Measurements from ENCODE around the gene SESTD1. TPM values are rescaled to one million over a fixed set of nuclear protein-coding genes. Genes with fewer than 3 reads are reported as not detected.

The SESTD1 gene
- total and polyA plus RNA-seq, 2 of the 13 experiments (the other 11 are each of a cell fraction or from before 2014, with no cell fraction given) = 74.4 to 101 TPM

GRCh38 chr2:179218848-179219594 lies 45.6 kb downstream of the SESTD1 start (continued):
- TF ChIP-seq AKAP8 (CRISPR knock-in tag; IDR thresholded peaks at IDR 0.05) (no peak), ZNF142 (CRISPR knock-in tag; IDR thresholded peaks at IDR 0.05) (no peak), SALL1 (CRISPR knock-in tag; IDR thresholded peaks at IDR 0.05) (no peak), ZBTB38 (CRISPR knock-in tag; IDR thresholded peaks at IDR 0.05) (no peak), NFRKB (IDR thresholded peaks at IDR 0.05) (no peak), HOXA9 (CRISPR knock-in tag; IDR thresholded peaks at IDR 0.05; ENCODE audit: borderline replicate concordance) (no peak), TBL1XR1 (IDR thresholded peaks at IDR 0.05; ENCODE audit: borderline replicate concordance, low read length, partially characterized antibody) (no peak), ZNF598 (CRISPR knock-in tag; IDR thresholded peaks at IDR 0.05; ENCODE audit: borderline replicate concordance) (no peak), CBX5 (CRISPR knock-in tag; IDR thresholded peaks at IDR 0.05; ENCODE audit: borderline replicate concordance) (peak; percentile 59; the same call in 1 of the 2 replicates)
- TF ChIP-seq, protein P1, sequence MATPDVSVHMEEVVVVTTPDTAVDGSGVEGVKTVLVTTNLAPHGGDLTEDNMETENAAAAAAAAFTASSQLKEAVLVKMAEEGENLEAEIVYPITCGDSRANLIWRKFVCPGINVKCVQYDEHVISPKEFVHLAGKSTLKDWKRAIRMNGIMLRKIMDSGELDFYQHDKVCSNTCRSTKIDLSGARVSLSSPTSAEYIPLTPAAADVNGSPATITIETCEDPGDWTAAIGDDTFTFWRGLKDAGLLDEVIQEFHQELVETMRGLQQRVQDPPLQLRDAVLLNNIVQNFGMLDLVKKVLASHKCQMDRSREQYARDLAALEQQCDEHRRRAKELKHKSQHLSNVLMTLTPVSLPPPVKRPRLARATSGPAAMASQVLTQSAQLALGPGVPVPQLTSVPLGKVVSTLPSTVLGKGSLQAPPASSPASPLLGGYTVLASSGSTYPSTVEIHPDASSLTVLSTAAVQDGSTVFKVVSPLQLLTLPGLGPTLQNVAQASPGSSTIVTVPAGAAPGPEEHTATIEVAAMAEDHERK (CRISPR knock-in tag; IDR thresholded peaks at IDR 0.05; ENCODE audit: low read depth) = no peak
- TF ChIP-seq, protein P2, sequence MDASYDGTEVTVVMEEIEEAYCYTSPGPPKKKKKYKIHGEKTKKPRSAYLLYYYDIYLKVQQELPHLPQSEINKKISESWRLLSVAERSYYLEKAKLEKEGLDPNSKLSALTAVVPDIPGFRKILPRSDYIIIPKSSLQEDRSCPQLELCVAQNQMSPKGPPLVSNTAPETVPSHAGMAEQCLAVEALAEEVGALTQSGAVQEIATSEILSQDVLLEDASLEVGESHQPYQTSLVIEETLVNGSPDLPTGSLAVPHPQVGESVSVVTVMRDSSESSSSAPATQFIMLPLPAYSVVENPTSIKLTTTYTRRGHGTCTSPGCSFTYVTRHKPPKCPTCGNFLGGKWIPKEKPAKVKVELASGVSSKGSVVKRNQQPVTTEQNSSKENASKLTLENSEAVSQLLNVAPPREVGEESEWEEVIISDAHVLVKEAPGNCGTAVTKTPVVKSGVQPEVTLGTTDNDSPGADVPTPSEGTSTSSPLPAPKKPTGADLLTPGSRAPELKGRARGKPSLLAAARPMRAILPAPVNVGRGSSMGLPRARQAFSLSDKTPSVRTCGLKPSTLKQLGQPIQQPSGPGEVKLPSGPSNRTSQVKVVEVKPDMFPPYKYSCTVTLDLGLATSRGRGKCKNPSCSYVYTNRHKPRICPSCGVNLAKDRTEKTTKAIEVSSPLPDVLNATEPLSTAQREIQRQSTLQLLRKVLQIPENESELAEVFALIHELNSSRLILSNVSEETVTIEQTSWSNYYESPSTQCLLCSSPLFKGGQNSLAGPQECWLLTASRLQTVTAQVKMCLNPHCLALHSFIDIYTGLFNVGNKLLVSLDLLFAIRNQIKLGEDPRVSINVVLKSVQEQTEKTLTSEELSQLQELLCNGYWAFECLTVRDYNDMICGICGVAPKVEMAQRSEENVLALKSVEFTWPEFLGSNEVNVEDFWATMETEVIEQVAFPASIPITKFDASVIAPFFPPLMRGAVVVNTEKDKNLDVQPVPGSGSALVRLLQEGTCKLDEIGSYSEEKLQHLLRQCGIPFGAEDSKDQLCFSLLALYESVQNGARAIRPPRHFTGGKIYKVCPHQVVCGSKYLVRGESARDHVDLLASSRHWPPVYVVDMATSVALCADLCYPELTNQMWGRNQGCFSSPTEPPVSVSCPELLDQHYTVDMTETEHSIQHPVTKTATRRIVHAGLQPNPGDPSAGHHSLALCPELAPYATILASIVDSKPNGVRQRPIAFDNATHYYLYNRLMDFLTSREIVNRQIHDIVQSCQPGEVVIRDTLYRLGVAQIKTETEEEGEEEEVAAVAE (CRISPR knock-in tag; IDR thresholded peaks at IDR 0.05; ENCODE audit: borderline replicate concordance) = no peak

All from HepG2 (cell line).